HG02588 (cell line): Measurements from ENCODE around the gene MICAL1.

Experiments
- ATAC-seq: cut with Tn5 transposase; IDR thresholded peaks from one replicate; pipeline ENCODE4 v1.9.1; 2021; ENCODE audit warnings: mild to moderate bottlenecking, moderate library complexity; ENCODE audit not compliant: unreplicated experiment

MICAL1 gene

GRCh38 chr6:109456111-109456583, 575 bp upstream of the MICAL1 start:
- no peak for ATAC-seq

- ATAC-seq, result peak; percentile 27
Observed at GRCh38 chr6:109454496-109455436, 806 bp downstream of the MICAL1 start.

DNA sequence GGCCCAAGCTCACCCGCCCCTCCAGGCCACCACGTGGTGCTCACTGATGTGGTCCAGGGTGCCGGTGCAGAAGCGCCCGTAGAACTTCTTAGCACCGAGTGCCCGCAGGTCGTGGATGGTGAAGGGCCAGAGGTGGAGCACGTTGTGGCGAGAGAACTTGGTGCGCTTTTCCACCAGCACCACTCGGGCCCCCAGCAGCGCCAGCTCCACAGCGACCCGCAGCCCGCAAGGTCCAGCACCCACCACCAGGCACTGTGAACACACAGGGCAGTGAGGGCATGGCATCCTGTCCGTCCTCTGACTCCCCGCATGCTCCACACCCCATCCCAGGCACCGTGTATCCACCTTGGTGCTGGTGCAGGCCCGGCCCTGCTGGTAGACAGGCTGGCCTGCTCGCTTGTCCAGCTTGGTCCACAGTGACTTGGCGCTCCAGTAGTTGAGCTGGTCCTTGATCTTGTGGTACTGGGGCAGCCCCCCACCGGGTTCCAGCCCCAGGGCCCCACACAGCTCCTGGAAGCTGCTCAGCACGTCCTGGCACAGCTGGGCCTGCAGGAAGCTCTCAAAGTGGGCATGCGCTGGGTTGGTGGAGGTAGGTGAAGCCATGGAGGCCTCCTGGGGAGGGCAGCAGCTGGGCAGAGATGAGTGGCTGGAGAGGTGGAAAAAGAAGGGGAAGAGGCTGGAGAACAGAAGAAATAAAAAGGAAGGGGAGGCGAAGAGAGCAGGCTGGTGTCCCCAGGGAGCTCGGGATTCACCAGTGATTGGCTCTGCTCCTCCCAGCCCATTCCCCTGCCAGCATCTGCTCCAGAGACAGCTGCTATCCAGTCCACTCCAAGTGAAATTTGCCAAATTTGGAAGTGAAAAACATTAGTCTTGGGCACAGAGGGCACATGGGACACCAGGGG, 1.7 kb downstream of the MICAL1 start:
- ATAC-seq, result no peak

GRCh38 chr6:109453156-109453555, 2.4 kb downstream of the MICAL1 start:
- ATAC-seq, result no peak

GRCh38 chr6:109452181-109452580, 3.4 kb downstream of the MICAL1 start:
- ATAC-seq, result no peak

DNA sequence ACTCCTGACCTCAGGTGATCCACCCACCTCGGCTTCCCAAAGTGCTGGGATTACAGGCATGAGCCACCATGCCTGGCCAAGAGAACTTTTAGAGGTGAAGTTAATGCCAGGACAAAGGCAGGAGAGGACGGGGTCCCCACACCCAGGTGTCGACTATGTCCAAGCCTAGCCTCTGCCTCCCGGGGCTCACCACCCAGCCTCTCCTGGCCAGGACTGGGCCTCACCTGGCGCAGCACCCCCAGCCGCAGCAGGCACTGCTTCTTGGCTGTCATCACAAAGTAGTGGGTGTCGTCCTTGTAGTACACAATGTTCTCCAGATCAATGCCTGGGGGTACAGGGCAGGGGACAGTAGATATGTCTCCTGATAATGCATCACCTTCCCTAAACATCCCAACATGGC, 4.2 kb downstream of the MICAL1 start:
- no peak for ATAC-seq

DNA sequence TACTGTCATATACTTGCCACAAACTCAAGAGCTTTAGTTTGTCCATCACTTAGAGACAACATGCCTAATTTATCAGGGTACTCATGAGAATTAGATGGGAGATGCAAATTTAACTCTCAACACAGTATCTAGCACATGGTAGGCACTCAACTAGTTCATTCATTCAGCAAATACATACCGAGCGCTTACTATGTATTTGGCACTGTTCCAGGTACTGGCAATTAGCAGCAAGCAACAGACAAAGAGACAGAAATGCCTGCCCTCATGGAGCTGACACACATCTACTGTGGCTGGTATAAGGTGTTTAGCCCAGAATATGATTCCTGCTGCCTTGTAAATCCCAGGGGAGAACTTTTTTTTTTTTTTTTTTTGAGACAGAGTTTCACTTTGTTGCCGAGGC, 4.8 kb downstream of the MICAL1 start:
- no peak for ATAC-seq

GRCh38 chr6:109449795-109450673, 5.5 kb downstream of the MICAL1 start:
- ATAC-seq, result no peak

DNA sequence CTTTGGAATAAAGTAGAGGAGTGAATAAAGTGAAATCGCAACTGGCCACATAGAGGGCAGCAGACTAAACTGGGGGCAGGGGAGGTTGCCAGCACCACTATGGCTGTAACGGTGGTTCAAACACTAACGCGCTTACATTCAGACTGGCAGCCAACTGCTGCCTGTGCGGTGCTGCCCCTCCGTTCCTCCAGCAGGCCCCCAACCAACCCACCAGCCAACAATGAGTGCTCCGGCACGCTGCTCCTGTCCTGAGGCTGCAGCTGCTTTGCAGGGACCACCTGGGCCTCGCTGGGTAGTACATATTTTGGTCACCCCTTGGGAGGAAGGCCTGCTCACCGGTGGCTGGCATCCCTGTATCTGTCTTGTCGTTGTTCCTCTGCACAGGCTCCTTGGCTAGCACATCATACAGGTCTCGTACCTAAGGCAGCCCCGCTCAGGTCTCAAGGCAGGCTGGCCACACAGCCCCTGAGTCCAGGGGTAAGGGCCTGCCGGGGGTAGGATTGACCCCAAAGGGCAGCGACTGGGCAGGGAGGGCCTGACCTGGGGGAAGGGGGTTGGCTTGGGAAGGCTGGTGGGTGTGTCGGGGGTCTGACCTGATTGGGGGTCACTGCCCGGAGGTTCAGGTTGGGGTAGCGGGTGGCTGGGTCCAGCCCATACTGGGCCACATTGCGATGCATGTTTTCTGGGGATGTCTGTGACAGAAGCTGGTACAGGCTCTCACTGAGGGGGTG, 6.3 kb downstream of the MICAL1 start:
- no peak for ATAC-seq

DNA sequence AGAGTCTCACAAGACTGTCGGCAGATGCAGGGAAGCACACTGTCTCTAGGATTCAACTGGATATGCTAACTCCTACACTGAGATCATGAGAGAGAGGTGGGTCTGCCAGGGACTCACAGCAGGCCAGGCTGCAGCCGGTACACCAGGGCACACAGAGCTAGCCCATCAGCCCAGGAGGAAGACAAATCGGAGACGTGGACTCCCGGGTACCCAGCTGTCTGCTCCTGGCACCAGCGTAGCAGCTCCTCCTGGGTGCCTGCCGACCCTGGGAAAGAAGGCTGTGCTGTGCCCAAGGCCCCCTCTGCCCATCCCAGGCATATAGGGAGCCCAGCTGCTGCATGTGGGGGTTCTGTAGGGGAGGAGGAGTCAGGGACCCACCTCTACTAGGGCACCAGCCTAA, 7.0 kb downstream of the MICAL1 start:
- ATAC-seq, result no peak

- no peak for ATAC-seq
Observed at GRCh38 chr6:109447878-109448555, 7.6 kb downstream of the MICAL1 start.

- no peak for ATAC-seq
Observed at GRCh38 chr6:109447087-109447486, 8.5 kb downstream of the MICAL1 start.

DNA sequence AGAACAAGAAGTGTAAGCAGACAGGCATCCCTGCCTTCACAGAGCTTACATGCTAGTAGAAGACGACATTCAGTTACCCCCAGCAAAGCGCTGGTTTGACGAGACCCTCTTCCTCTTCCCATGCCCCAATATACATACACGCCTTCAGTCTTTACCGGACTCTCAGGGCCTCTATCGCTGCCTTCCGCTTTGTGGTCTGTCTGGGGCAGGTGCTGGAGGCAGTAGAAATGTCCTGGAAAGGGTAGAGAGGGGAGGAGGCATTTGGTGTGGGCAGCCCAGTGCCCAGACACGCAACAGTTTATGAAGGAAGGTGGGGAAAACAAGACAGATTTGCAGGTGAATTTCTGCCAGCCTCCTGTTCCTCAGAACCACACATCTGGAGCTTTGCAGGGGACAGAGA, 9.0 kb downstream of the MICAL1 start:
- no peak for ATAC-seq

DNA sequence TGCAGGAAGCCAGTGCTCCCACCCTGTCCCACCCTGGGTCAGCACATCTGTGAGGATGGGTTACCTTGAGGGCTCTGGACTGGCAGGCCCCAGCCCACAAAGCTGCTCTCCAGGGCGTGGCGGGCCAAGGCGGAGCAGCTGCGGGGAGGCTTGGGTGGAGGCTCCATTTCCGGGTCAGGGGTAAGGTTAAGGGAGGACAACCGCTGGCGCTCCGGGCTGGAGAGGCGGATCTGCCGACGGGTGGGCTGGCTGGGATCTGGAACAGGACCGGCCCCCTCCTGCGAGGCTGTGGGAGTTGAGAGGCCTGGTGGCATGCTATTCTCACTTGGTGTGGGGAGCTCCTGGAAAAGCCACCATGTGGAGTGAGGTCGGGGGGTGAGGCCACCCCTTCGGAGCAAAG, 9.5 kb downstream of the MICAL1 start:
- ATAC-seq, result no peak

- ATAC-seq, result no peak
Observed at GRCh38 chr6:109445382-109445781, 10.2 kb downstream of the MICAL1 start.

DNA sequence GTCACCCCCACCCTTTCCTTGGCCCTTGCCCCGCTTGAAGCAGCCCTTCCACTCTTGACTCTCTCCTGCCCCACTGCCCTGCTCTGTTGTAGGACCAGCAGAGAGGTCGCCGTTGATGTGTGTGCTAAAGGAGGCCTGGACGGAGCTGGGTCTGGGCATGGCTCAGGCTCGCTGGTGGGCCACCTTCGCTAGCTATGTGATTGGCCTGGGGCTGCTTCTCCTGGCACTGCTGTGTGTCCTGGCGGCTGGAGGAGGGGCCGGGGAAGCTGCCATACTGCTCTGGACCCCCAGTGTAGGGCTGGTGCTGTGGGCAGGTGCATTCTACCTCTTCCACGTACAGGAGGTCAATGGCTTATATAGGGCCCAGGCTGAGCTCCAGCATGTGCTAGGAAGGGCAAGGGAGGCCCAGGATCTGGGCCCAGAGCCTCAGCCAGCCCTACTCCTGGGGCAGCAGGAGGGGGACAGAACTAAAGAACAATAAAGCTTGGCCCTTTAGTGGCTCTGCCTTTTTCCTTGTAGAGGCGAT, 12.1 kb downstream of the MICAL1 start:
- no peak for ATAC-seq

DNA sequence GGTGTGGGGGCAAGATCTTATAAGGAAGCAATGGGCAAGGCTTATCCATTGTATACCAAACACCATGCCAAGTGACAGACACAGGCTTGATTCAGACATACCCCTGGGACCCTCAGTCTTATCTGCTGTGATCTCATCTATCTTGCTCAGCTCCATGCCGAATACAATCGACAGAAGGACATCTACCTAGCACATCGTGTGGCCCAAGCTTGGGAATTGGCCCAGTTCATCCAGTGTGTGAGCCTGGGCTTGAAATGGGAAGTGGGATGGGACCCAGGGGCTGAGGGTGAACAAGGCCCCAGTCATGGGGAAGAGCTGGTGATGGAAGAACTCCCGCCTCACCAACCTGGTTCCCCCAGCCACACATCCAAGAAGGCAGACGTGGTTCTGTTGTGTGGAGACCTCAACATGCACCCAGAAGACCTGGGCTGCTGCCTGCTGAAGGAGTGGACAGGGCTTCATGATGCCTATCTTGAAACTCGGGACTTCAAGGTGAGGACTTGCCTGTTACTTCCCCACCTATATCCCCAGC, 13.1 kb downstream of the MICAL1 start:
- ATAC-seq, result no peak

GRCh38 chr6:109441069-109441816, 14.3 kb downstream of the MICAL1 start:
- peak; percentile 14 for ATAC-seq
